Measurements from ENCODE around the gene ATP2C1. TPM values are rescaled to one million over a fixed set of nuclear protein-coding genes. Genes with fewer than 3 reads are reported as not detected.

Gene ATP2C1
- total and polyA plus RNA-seq, 2 of the 4 experiments (the other 2 are of a cell fraction) = 41.4 to 50.2 TPM

- ChIA-PET CTCF (no interaction called here), POLR2A (ENCODE audit: unreplicated experiment) (no interaction called here)
- in situ Hi-C loops (cut with MboI; ENCODE audit: low sequenced_read_pairs) = no loop called here
- Histone ChIP-seq H3K36me3 (ENCODE audit: control insufficient read depth, insufficient read depth, low read length) (no peaks in the 10 kb centered on the region), H4K8ac (ENCODE audit: low read depth in 2 of 2, low read length in 2 of 2) (no peak overlapping the region), H3K4me1 (ENCODE audit: control insufficient read depth, insufficient read depth, low read length) (no peaks in the 10 kb centered on the region), H3K27me3 (ENCODE audit: control insufficient read depth, insufficient read depth, low read length) (peaks cover 2% of the 10 kb centered on the region), H2AK9ac (replicated peaks; ENCODE audit: low read depth, low read length, poor library complexity) (no peak overlapping the region), H2AK5ac (ENCODE audit: low read depth, low read length) (no peak overlapping the region), H3K18ac (ENCODE audit: low read depth, low read length) (no peak overlapping the region), H3K4me2 (ENCODE audit: low read depth, low read length) (no peak overlapping the region), H3K14ac (replicated peaks; ENCODE audit: low read depth, low read length) (no peak overlapping the region), H3K9me3 (ENCODE audit: control insufficient read depth, insufficient read depth, low read length) (no peaks in the 10 kb centered on the region), H2AFZ (replicated peaks; ENCODE audit: low read length, poor library complexity) (no peak overlapping the region), H2BK120ac (ENCODE audit: low read depth, low read length) (no peak overlapping the region), H3K9me1 (ENCODE audit: insufficient read depth, low read length) (no peaks in the 10 kb centered on the region), H4K91ac (ENCODE audit: insufficient read depth, low read depth, low read length) (no peak overlapping the region), H3K4ac (ENCODE audit: low read depth, low read length) (no peak overlapping the region), H4K5ac (ENCODE audit: low read depth, low read length) (no peak overlapping the region), H3K79me1 (ENCODE audit: low read depth in 1 of 2, low read length in 2 of 2) (no peaks in the 10 kb centered on the region), H2BK5ac (ENCODE audit: low read depth, low read length, poor library complexity, severe bottlenecking) (no peak overlapping the region), H3K4me3 (ENCODE audit: insufficient read depth, low read depth, low read length) (no peak overlapping the region), H3K27ac (ENCODE audit: insufficient read depth, low read length) (no peak overlapping the region), H2BK15ac (ENCODE audit: low read depth, low read length) (no peak overlapping the region), H3K9ac (ENCODE audit: low read depth, low read length) (no peak overlapping the region), H3K56ac (ENCODE audit: extremely low read depth, insufficient read depth, low read length) (no peak overlapping the region), H3K23ac (ENCODE audit: low read depth, low read length) (no peak overlapping the region), H4K20me1 (ENCODE audit: insufficient read depth, low read length) (no peaks in the 10 kb centered on the region), H2BK20ac (ENCODE audit: low read depth, low read length) (no peak overlapping the region)
- TF ChIP-seq RAD21 (IDR thresholded peaks at IDR 0.05; ENCODE audit: low read length) (no peak), NFE2L2 (IDR thresholded peaks at IDR 0.05; ENCODE audit: low read depth, low read length) (no peak), MAFK (IDR thresholded peaks at IDR 0.05; ENCODE audit: low read depth, low read length) (no peak), FOS (IDR thresholded peaks at IDR 0.05; ENCODE audit: low read depth, low read length) (no peak), SMC3 (IDR thresholded peaks at IDR 0.05; ENCODE audit: low read depth, low read length) (no peak), CHD1 (IDR thresholded peaks at IDR 0.05; ENCODE audit: low read depth, low read length) (no peak), RFX5 (IDR thresholded peaks at IDR 0.05; ENCODE audit: low read depth, low read length) (no peak), MXI1 (IDR thresholded peaks at IDR 0.05; ENCODE audit: borderline replicate concordance, low read depth, low read length) (no peak), MAZ (IDR thresholded peaks at IDR 0.05; ENCODE audit: borderline replicate concordance, low read depth, low read length) (no peak), CEBPB (IDR thresholded peaks at IDR 0.05; ENCODE audit: low read depth, low read length) (no peak), POLR2A (IDR thresholded peaks at IDR 0.05; ENCODE audit: low read depth, low read length) (no peak), BHLHE40 (IDR thresholded peaks at IDR 0.05; ENCODE audit: low read depth, low read length) (no peak), CTCF (conservative IDR thresholded peaks at IDR 0.05; ENCODE audit: low read depth, low read length) (no peak), USF2 (IDR thresholded peaks at IDR 0.05; ENCODE audit: low read depth, low read length) (no peak), RCOR1 (IDR thresholded peaks at IDR 0.05; ENCODE audit: insufficient replicate concordance, low read length) (no peak)
- BruUV-seq (replicated peaks) = no TSS peak
- dilution Hi-C loops (cut with HindIII; ENCODE audit: low sequenced_read_pairs, unreplicated experiment) = no loop called here
- WGBS, 2 experiments (ENCODE audit: extremely low coverage in 2 of 2, insufficient read length in 1 of 2) = no CpG with 5 or more reads among the region's 1 CpG
- no peak for ATAC-seq (ENCODE audit: low read depth)
- intact Hi-C loops (cut with micrococcal nuclease) = no loop called here
- no peak for DNase-seq
Measured at GRCh38 chr3:130846181-130846580, 47.7 kb upstream of the ATP2C1 start.

Measured in IMR-90 (cell line).